A673 (cell line): ENCODE results near the gene FTO. TPM values are rescaled to one million over a fixed set of nuclear protein-coding genes. Genes with fewer than 3 reads are reported as not detected.

Source experiments
- BruUV-seq: library from RNA; stranded (reverse); fragments of 400-500 nt; replicated peaks from 2 replicates; lab custom pipeline; 2021; lab: Mats Ljungman, UMichigan
- CTCF ChIA-PET: fragments of 300-600 bp; sonication (Branson Sonifier 250); formaldehyde crosslinking; loops from one replicate; lab custom pipeline; 2022; ENCODE audit warnings: antibody characterized with exemption; lab: Charles Lee
- POLR2A ChIA-PET: fragments of 300-600 bp; sonication (Branson Sonifier 250); formaldehyde crosslinking; loops from one replicate; lab custom pipeline; 2022; ENCODE audit warnings: antibody characterized with exemption; ENCODE audit not compliant: low non-redundant PET; lab: Charles Lee
- DNase-seq: peaks from one replicate; pipeline ENCODE4 v3.0.0-alpha.2; 2015; ENCODE audit warnings: low spot score
- H3K27ac ChIP-seq: fragments of 200-600 bp; sonication (generic); 2 replicates; pipeline ENCODE4 v1.5.1; 2016; ENCODE audit warnings: mixed run types, low read depth, mild to moderate bottlenecking, mixed read lengths, antibody characterized with exemption, low read length; ENCODE audit not compliant: poor library complexity, severe bottlenecking
- H3K27me3 ChIP-seq: fragments of 200-600 bp; sonication (generic); replicated peaks from 2 replicates; pipeline ENCODE4 v1.6.1; 2017; ENCODE audit warnings: mixed run types, low read depth, mild to moderate bottlenecking, mixed read lengths, antibody characterized with exemption, low read length; ENCODE audit not compliant: insufficient read depth, poor library complexity
- H3K36me3 ChIP-seq: fragments of 200-600 bp; sonication (generic); 2 replicates; pipeline ENCODE4 v1.6.1; 2016; ENCODE audit warnings: mixed run types, mild to moderate bottlenecking, mixed read lengths, antibody characterized with exemption, low read length; ENCODE audit not compliant: insufficient read depth, poor library complexity, severe bottlenecking
- H3K4me1 ChIP-seq: fragments of 200-600 bp; sonication (generic); 2 replicates; pipeline ENCODE4 v1.6.1; 2017; ENCODE audit warnings: mixed run types, mild to moderate bottlenecking, mixed read lengths, antibody characterized with exemption, low read length; ENCODE audit not compliant: insufficient read depth, poor library complexity, severe bottlenecking
- H3K4me3 ChIP-seq: fragments of 200-600 bp; sonication (generic); 2 replicates; pipeline ENCODE4 v1.5.1; 2016; ENCODE audit warnings: low read depth, mixed run types, mild to moderate bottlenecking, mixed read lengths, low read length; ENCODE audit not compliant: poor library complexity, severe bottlenecking
- H3K9me3 ChIP-seq: fragments of 200-600 bp; sonication (generic); 2 replicates; pipeline ENCODE4 v1.6.1; 2016; ENCODE audit warnings: mixed run types, low read depth, mild to moderate bottlenecking, mixed read lengths, antibody characterized with exemption, low read length; ENCODE audit not compliant: poor library complexity, severe bottlenecking
- CTCF ChIP-seq: fragments of 300-800, 200-600 bp; sonication (generic); conservative IDR thresholded peaks from 2 replicates; pipeline ENCODE4 v1.5.1; 2017; ENCODE audit warnings: low read depth, mild to moderate bottlenecking, antibody characterized with exemption, low read length, moderate library complexity, mixed read lengths
- EZH2 ChIP-seq: fragments of 200-600 bp; sonication (generic); IDR thresholded peaks from 2 replicates; pipeline ENCODE4 v1.6.1; 2017; ENCODE audit warnings: borderline replicate concordance, low read depth, mild to moderate bottlenecking, mixed read lengths, antibody characterized with exemption, low read length; ENCODE audit not compliant: poor library complexity, severe bottlenecking
- intact Hi-C: fragments of 100-400 bp; cut with micrococcal nuclease; formaldehyde crosslinking; loops from one replicate; pipeline ENCODE4 v1.10.0; 2022; ENCODE audit not compliant: unreplicated experiment
- total RNA-seq: library from RNA; stranded (reverse); gene quantifications from 2 replicates; pipeline ENCODE4 v1.2.3, GENCODE V29; 2021

Gene FTO
- total RNA-seq, 1 experiment from 2014 or later: 73.4 TPM

DNA sequence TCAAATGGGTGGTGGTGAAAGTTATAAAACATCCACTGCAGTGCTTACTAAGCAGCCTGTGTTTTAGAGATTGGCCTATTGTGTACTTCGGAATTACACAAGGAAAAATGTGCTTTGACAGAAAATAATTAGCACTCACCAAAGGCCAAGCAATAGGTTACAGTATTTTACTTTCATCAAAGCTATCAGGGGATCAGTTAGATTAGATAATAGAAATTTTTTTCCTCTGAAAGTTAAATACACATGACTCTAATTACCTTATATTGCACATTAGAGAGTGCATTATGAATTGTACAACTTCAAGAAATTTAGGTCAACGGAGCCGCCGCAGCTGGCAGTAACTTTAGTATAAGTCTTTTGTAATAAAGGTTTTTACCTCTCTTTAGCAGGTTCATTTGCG is 232.6 kb downstream of the FTO start:
- H3K27ac ChIP-seq: no peak overlapping the region
- no peaks in the 10 kb centered on the region for H3K4me1 ChIP-seq
- ChIA-PET POLR2A (no interaction called here), CTCF (no interaction called here)
- TF ChIP-seq CTCF (no peak), EZH2 (no peak)
- BruUV-seq: no TSS peak
- DNase-seq: no peak
- H3K27me3 ChIP-seq: no peaks in the 10 kb centered on the region
- intact Hi-C loops: no loop called here
- no peak overlapping the region for H3K4me3 ChIP-seq
- no peaks in the 10 kb centered on the region for H3K9me3 ChIP-seq
- no peaks in the 10 kb centered on the region for H3K36me3 ChIP-seq

GRCh38 chr16:53937161-53937880 is 233.4 kb downstream of the FTO start:
- Histone ChIP-seq H3K27ac (no peak overlapping the region), H3K9me3 (no peaks in the 10 kb centered on the region), H3K4me3 (no peak overlapping the region), H3K36me3 (no peaks in the 10 kb centered on the region), H3K4me1 (no peaks in the 10 kb centered on the region), H3K27me3 (no peaks in the 10 kb centered on the region)
- no peak for TF ChIP-seq EZH2
- no peak for TF ChIP-seq CTCF
- no peak for DNase-seq
- BruUV-seq: no TSS peak
- intact Hi-C loops: no loop called here
- POLR2A ChIA-PET: no interaction called here
- CTCF ChIA-PET: no interaction called here

DNA sequence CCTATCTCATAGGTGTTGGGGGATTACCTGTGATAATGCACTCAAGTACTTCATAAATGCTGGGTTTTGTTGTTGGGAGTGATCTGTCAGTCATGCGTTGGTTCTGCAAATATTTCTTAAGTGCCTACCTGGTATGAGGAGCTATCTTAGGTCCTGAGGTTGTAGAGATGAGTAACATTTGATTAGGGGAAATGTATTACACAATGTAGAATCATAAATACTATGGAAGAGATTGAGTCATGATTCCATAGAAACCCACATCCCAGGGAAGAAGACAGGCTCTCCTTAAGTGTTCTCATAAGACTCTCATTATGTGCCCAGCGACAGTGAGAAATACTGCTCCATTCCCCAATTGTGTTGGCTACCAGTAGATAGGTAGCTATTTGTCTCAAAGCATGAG is 240.1 kb downstream of the FTO start:
- Histone ChIP-seq H3K4me3 (no peak overlapping the region), H3K9me3 (no peaks in the 10 kb centered on the region), H3K27me3 (no peaks in the 10 kb centered on the region), H3K27ac (no peak overlapping the region), H3K4me1 (peaks cover 7% of the 10 kb centered on the region), H3K36me3 (no peaks in the 10 kb centered on the region)
- BruUV-seq: no TSS peak
- no peak for TF ChIP-seq CTCF
- no peak for TF ChIP-seq EZH2
- ChIA-PET CTCF (no interaction called here), POLR2A (no interaction called here)
- intact Hi-C loops: loop anchor here (10.0 kb wide), 1 partner anchor 341 kb away; the partner anchor contains the start of gene IRX3
- no peak for DNase-seq
